Smooth muscle cell of the brain vasculature (primary cell): Measurements from ENCODE around the gene C1QTNF8.

Experiments used
- DNase-seq: peaks from one replicate; pipeline ENCODE4 v3.0.0-alpha.2; 2012; ENCODE audit warnings: low read depth, low spot score

The C1QTNF8 gene

DNA sequence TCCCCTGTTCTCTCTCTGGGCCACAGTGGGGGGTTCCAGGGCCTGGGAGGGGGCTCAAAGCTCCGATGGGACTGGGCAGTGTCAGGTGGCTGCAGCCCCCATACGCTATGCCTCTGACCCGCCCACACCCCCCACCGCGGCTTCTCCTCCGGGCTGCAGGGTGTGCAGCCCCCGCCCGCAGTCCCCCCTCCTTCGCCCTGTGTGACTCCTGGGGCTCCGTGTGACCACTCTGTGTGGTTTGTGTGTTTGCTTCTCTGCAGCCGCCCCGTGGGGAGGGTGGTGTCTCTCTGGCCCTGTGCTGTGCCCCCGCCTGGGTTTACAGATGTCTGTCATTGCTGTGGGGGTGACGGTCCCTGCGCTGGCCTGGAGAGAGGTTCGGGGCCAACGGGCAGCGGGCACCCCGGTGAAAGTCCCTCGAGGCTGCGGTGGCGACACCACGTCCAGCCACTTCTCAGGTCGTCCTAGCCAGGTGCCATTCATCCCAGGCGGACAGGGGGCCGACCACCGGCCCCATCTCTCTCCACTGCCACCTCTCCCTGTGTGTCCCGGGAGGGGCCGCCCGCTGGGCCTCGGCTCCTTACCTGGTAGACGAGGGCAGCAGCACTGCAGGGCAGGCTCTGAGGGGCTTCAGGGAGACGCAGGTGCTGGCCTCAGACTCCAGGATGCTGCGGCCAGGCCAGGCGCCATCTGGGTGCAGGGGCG lies 18.0 kb downstream of the C1QTNF8 start:
- no peak for DNase-seq

DNA sequence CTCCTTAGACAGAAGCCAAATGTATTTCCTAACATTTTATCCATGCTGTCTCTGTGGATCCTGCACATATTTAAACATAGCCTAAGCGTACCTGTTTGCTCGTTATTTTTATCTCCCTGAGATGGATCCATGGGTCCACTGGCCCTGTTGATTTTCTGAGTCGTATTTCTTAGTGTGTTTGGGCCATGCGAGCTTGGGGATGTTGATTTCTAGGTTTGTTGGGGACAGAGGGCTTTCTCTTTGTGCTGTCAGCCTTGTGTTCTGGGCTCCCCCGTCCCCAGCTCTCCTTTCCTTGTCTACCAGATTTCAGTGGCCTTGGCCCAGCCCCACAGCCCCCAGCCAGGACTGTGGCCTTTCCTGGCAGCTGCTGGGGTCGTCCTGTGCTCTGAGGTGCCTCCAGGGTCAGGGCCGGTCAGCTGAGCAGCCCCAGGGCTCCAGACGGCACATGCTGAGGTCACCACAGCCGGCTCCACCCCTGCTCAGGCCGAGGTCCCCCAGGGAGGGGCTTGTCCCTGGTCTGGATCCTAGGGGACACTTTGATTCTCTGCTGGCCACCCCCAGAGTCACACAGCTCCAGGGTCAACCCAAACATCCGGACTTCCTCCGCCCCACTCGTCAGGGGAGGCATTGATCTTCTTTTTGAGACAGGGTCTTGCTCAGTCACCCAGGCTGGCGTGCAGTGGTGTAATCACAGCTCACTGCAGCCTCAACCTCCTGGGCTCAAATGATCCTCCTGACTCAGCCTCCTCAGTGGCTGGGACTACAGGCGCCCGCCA lies 19.1 kb downstream of the C1QTNF8 start:
- DNase-seq: no peak

DNA sequence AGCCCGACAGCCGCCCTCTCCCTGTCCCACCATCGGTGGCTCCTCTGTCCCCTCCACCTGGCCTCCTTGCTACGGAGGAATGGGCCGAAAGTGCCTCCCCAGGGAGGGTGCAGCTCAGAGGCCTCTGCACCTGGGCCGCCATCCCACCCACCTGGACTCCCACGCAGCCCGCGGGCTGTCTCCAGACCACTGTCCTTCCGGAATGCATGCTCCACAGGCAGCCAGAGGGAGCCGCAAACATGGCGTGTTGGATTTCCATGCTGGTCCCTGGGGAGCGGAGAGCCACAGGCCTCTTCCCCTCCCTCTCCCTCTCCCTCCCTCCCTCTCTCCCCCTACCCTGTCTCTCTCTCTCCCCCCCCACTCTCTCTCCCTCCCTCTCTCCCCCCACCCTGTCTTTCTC lies 20.5 kb downstream of the C1QTNF8 start:
- DNase-seq: no peak

DNA sequence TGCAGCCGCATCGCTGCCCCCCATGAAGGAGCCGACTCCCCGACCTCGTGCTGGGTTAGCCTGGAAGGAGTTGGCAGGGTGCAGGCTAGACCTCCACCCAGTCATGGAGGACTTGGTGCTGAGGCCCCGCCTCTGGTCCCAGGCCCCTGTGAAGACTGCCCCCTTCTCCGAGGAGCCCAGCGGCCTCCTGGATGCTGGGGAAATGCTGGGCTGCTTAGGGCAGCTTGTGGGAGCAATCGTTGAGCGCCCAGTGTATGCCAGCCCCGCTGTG lies 21.7 kb downstream of the C1QTNF8 start:
- no peak for DNase-seq

DNA sequence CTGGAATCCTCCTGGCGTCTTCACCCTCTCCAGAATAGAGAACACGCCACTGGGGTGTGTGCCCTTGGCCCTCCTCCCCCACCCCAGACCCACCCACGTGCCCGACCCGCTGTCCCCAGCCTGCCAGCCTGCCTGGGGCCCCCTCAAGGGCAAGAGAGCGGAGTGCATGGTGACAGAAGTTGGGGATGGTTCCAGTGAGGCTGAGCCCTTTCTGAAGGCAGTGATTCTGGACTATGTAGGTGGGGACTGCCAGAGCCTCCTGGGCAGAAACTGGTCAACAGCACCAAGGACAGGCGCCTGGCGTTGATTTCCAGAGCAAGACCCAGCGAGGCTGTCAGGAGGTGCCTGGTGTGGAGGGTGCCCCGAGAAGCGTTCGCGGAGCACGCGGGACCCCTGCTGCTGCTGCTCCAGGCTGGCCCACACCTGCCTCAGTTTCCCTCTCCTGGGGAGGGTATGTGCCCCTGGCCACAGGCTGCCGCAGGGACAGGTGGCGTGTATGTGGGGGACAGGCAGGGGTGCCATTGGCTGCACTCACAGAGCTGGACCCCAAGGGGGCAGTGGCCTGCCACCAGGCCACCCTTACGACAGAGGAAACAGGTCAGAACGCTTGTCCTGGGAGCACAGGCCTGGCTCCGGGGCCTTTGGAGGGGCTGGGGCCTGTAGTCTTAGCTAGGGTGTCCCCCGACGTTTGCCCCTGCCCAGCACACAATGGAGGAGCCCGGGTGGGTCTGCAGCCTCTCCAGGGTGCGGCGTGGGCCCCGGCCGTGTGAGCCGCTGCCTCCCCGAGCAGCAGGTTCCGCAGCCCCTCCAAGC lies 22.3 kb downstream of the C1QTNF8 start:
- no peak for DNase-seq

DNA sequence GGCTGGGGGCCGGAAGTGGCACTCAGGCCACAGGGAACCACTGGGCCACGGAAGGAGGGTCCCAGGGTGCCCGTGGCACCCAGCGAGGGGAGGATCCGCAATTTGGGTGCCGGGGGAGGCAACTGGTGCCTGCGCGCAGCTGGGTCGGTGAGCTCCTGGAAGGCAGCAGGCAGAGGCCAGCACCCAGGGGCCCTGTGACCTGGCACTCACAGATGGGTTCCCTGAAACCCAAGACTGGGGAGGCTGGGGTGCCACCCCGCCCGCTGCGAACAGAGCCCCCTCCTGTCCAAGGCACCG lies 22.8 kb downstream of the C1QTNF8 start:
- DNase-seq: no peak

DNA sequence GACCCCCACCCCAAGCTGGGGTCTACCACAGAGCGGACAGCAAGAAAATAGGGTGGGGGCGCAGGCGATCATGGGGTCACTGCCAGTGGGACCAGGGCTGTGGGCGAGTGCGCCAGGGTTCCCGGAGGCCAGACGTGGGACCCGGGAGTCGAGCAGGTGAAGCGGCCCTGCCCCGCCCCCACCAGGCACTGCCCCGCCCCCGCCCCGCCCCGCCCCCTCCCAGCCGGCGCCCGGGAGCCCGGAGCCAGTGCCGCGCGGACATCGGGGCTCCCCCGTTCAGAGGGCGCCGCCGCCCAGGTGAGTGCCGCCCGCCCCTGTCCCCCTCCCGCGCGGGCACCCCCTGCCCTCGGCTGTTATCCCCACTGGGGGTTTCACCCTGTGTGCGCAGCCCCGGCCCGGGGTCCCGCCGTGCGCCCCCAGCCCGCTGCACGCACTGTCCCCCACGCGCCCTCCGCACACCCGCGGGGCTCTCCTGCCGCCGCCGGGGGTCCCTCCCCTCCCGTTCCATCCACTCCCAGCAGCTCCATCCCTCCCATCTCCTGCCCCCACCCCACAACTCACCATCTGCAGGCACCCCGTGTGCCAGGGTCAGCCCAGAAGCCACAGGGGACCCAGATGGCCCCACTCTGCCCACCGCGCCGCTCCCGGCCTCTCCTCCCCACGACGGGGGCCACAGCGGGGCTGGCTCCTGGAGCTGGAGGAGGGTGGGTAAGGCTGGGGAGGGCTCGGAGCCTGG lies 23.4 kb downstream of the C1QTNF8 start, which contains the start of gene SSTR5:
Gene SSTR5 (plus strand): TSS at position 222 of the 736 bp plus-strand sequence. CDS start 6,122 bp downstream, outside the sequence.
- DNase-seq: no peak

DNA sequence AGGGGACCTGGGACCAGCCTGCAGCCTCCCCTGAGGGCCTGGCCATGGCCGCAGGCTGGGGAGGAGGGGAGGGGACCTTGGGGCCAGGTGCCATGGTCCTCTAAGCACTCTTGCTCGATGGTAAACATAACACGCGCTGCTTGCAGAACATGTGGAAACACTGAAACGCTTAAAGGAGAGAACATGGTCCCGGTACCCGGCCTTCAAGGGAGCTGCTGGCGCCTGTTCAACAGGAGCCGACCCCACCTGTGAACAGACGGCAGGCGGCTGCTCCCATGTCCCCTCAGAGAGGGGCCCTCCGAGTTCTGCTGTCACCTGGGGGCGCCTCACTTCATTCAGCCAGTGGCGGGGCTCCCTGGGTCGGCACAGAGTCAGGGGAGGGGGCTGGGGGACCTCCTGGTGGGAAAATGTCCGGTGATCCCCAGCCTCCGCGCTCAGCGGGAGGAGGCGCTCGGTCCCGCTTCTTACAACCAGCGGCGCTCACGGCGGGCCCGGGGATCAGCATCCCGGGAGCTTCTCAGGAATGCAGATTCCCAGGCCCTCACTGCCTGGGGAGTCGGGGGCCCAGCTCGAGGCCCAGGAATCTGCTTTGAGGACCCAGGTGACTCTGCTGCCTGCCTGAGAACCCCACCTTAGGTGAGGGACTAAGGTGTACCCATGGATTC lies 24.4 kb downstream of the C1QTNF8 start:
- no peak for DNase-seq

DNA sequence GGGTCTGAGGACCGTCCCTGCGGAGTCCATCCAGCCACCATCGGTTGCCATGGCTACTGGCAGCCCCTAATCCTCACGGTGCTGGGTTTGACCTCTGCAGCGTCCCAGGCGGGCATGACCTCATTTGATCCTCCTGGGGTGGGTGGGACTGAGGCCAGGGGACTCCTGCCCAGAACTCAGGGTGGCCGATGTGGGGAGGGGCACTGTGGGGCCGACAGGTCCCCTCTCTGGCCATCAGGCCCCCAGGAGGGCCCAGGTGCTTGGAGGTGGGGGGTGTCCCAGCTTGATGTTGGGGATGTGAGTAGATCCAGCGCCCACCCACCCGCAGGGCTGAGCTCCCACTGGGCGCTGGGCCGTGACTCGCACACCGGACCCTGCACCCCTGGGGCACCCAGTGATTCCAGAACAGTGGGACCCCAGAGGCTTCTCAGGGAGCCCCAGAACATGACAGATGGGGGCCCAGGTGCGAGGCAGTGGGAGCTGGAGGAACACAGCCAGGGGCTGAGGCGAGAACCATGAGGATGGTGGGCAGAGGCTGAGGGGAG lies 25.1 kb downstream of the C1QTNF8 start:
- DNase-seq: no peak

DNA sequence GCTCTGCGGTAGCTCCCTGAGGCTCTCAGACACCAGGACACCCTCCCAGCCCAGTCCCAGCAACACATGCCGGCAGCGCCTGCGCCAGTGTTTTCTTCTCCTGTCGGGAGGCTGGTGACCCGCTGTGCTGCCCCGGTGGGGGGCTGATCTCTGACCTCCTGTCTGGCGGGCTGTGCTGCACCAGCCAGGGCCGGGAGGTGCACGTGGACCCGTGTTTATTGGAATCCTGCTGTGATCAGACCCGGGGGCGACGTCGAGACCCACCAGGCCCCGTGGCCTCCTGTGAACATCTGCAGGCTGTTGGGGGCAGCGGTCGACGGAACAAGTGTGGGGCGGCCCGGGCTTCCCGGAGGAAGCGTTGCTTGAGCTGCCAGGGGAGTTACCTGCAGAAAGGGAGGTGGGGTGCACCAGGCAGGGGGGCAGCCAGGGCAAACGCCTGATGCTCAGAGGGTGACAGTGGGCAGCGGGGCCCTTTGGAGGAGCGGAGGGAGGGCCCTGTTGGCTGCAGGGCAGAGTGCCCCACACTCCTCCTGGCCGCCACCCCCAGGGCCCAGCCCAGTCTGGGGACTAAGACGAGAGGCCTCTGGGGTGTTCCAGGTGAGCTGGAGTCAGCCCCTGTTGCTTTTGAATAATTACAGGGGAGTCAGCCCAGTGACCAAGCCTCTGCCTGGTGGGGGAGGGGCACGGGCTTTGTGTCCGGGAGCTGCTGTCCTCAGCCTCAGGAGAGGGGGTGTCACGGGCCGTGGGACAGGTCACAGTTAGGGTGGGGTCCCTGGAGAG lies 25.8 kb downstream of the C1QTNF8 start:
- no peak for DNase-seq

DNA sequence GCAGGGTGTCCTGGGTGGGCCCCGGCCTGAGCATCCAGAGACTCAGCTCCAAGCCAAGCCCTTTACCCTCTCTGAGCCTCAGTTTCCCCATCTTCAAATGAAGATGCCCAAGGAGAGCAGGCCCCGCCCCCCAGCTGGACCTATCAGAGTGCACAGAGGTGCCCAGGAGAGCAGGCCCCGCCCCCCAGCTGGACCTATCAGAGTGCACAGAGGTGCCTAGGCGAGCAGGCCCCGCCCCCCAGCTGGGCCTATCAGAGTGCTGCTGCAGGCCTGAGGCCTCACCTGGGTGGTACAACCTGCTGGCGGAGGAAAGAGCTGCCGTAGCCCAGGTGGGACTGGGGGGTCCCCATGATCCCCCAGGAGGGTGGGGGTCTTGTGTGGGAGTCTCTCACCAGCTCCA lies 26.9 kb downstream of the C1QTNF8 start:
- DNase-seq: no peak

DNA sequence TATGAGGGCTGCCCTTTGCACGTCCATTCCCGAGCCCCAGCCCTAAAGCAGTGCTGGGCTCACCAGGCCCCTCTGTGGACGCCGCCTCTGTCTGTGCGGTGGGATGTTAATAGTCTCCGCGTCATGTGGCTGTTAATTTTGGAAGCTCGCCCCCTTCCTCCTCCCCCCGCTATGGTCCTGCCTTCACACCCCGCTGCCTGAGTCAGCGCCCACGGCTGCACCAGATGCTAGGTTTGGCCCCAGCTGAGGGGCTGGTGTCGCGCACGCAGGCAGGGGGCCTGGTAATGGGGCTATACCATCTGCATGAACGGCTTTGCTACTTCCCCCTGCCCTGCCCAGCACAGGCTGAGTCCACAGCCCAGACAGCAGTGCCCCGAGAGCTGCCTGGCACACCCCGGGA lies 27.6 kb downstream of the C1QTNF8 start:
- DNase-seq: no peak

DNA sequence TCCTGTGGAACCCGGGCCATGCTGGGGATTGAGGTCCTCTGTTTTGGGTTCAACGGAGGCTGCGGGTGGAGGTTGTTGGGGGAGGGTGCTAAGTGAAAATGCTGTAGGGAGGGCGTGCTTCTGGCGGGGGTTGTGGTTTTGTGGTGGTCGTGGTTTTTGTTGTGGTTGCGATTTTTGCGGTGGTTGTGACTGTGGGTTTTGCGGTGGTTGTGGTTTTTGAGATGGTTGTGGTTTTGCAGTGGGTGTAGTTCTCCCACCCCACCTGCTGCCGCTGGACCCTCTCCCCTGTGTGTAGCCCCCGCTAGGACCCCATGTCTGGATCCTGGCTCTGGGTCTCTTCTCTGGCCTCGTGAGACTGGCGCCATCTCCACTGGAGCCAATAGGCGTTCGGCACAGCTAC lies 28.4 kb downstream of the C1QTNF8 start:
- no peak for DNase-seq

DNA sequence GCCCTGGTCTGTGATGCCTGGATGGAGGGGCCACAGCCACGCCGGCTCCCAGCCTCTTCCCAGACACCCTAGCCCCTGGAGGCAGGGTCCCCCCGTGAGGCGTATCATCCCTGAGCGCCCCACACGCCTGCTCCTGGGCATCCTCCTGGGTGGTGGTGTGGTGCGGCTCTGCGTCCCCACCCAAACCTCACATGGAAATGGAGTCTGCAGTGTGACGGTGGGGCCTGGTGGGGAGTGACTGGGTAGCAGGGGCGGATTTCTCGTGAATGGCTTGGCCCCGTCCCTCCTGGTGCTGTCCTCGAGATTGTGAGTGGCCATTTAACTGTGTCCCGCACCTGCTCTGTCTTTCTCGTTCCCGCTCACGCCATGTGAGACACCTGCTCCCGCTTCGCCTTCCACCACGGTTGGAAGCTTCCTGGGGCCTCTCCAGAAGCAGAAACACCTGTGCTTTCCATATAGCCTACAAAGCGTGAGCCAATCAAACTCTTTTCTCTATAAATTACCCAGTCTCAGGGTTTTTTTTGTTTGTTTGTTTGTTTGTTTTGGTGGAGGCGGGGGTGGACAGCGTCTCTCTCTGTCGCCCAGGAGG lies 29.4 kb downstream of the C1QTNF8 start:
- no peak for DNase-seq

DNA sequence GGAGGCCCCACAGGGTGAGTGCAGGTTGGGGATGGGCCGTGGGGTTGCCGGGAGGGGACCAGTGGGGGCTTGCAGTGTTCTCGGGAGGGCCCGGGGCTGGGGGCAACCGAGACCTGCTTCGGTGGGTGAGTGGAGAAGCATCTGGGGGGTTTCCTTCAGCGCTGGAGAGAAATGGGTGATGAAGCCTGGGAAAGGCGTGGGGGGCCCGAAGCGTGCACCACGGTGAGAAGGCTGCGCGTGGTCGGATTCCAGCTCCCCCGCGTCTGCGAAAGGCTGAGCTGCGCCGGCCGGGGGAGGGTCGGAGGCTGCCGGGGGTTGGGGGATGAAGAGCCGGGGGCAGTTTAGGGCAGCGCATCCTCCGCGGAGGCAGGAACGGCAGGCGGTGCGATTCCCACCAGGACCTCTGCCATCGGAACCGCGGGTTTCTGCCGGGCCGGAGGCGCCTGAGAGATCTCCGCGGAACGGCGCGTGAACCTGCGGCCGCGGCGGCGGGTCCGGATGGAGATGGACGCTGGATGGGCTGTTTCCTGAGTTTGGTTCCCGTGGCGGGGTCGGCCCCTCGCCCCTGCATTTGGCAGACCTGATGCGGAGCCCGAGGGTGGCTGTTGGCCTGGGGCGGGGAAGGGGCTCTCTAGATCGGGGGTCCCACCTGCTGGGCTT lies 30.4 kb downstream of the C1QTNF8 start:
- no peak for DNase-seq

DNA sequence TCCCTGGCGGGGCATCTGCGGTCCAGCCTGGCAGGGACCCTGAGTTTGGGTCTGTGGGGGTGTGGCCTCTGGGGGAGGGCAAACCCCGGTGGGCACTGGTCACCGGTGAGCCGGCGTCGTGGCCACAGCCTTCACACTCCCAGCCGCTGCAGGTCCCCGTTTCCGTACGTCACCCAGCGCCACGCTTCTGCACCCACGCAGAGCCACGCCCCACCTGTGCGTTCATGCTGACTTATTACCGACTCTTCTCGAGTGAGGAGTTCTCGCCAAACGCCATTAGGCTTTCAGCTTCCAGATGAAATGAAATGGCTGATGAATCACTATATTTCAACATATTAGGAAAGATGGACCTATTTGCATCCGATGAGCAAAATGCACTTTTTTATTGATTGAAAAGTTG lies 32.3 kb downstream of the C1QTNF8 start:
- no peak for DNase-seq

DNA sequence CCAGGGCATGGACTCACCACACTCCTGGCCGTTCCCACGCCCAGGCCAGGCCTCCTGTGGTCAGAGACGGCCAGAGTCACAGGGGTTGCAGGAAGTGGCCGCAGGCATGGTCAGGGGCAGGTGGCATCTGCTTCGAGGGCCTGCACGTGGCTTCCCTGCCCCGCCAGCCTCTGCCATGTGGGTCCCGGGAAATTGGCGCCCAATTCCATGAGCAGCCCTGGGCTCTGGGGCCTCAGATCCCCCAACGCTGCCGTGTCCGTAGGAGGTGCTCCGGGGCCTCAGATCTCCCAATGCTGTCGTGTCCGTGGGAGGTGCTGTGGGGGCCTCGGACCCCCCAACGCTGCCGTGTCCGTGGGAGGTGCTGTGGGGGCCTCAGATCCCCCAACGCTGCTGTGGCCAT lies 33.1 kb downstream of the C1QTNF8 start:
- no peak for DNase-seq

DNA sequence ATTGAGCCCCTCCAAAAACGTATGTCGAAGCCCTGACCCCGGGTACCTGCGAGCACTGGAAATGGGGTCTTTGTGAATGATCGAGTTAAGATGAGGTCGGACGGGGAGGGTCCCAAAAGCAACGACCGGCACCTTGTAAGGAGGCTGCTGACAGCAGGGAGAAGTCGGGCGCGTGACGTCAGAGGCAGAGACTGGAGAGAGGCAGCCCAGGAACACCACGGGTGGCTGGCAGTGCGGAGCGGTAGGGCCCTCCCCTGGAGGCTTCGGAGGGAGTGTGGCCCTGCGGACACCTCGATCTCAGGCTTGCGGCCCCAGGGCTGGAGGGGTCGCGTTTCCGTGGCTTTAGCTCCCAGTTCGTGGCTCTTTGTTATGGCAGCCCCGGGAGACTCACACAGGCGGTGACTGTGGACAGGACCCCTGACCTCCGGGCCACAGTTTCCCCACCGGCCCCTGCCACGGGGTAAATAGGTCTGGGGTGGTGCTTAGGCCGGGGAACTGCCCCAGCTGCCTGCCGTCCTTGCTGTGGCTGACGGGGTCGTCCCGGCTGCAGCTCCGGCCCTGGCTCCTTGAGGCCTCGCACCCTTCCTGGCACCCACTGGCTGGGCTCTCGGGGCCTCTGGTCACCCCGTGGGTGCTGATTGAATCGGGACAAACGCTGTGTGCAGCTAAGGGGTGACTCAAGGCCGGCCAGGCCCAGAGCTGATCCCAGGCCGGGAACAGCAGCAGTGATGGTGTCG lies 34.1 kb downstream of the C1QTNF8 start:
- no peak for DNase-seq
